Chondrocyte (in vitro differentiated cells): Measurements from ENCODE around the gene PRSS36. TPM values are rescaled to one million over a fixed set of nuclear protein-coding genes. Genes with fewer than 3 reads are reported as not detected.
"Not testable (repeated sequence)": the region's sequence is repeated elsewhere in the genome, so short reads cannot be mapped to it uniquely, and the experiment has no call there.

Experiments
- DNase-seq: peaks from one replicate; pipeline ENCODE4 v3.0.0; 2021; ENCODE audit warnings: mixed read lengths, low spot score
- H3K27ac Mint-ChIP-seq: one replicate; pipeline ENCODE4 v1.8.0; 2021; ENCODE audit warnings: mild to moderate bottlenecking, moderate library complexity, mixed read lengths; ENCODE audit not compliant: unreplicated experiment
- H3K27me3 Mint-ChIP-seq: 2 replicates; pipeline ENCODE4 v1.8.0; 2021; ENCODE audit warnings: low read depth, mixed read lengths
- H3K36me3 Mint-ChIP-seq: 2 replicates; pipeline ENCODE4 v1.8.0; 2021; ENCODE audit warnings: low read depth, mixed read lengths
- H3K4me1 Mint-ChIP-seq: 2 replicates; pipeline ENCODE4 v1.8.0; 2021; ENCODE audit warnings: low read depth, mild to moderate bottlenecking, mixed read lengths
- H3K4me3 Mint-ChIP-seq: one replicate; pipeline ENCODE4 v1.8.0; 2021; ENCODE audit warnings: mild to moderate bottlenecking, moderate library complexity, mixed read lengths; ENCODE audit not compliant: unreplicated experiment
- H3K9me3 Mint-ChIP-seq: 2 replicates; pipeline ENCODE4 v1.8.0; 2021; ENCODE audit warnings: low read depth, mixed read lengths
- total RNA-seq: library from RNA; stranded (reverse); gene quantifications from 3 replicates; pipeline ENCODE4 v1.2.1, GENCODE V29; 2021
- TF ChIP-seq, protein P1 (sequence below): fragments of 200-600 bp; sonication (generic); IDR thresholded peaks from 2 replicates; pipeline ENCODE4 v1.5.0; 2021; ENCODE audit warnings: antibody characterized with exemption, mild to moderate bottlenecking, moderate library complexity

PRSS36 gene
- total RNA-seq, 1 donor from 2014 or later: 0.35 TPM

- Mint-ChIP-seq H3K36me3 (no peaks in the 10 kb centered on the region), H3K9me3 (no peaks in the 10 kb centered on the region), H3K4me1 (peaks cover 3% of the 10 kb centered on the region), H3K27me3 (no peaks in the 10 kb centered on the region), H3K4me3 (no peak overlapping the region), H3K27ac (no peak overlapping the region)
- TF ChIP-seq, protein P1, sequence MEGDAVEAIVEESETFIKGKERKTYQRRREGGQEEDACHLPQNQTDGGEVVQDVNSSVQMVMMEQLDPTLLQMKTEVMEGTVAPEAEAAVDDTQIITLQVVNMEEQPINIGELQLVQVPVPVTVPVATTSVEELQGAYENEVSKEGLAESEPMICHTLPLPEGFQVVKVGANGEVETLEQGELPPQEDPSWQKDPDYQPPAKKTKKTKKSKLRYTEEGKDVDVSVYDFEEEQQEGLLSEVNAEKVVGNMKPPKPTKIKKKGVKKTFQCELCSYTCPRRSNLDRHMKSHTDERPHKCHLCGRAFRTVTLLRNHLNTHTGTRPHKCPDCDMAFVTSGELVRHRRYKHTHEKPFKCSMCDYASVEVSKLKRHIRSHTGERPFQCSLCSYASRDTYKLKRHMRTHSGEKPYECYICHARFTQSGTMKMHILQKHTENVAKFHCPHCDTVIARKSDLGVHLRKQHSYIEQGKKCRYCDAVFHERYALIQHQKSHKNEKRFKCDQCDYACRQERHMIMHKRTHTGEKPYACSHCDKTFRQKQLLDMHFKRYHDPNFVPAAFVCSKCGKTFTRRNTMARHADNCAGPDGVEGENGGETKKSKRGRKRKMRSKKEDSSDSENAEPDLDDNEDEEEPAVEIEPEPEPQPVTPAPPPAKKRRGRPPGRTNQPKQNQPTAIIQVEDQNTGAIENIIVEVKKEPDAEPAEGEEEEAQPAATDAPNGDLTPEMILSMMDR: no peak
- no peak for DNase-seq
These were observed 19.0 kb upstream of the PRSS36 start for GRCh38 chr16:31168848-31169247.

DNA sequence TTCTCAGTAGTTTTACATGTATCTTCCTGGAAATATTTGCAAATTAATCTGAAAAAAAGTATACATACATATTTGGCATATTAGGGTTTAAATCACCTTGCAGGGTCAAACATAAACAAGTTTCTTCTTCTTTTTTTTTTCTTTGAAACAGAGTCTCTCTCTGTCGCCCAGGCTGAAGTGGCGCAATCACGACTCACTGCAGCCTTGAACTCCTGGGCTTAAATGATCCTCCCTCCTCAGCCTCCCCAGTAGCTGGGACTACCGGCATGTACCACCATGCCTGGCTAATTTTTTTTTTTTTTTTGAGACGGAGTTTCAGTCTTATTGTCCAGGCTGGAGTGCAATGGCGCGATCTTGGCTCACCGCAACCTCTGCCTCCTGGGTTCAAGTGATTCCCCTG, 17.4 kb upstream of the PRSS36 start:
- no peak overlapping the region for H3K4me3 Mint-ChIP-seq
- H3K27me3 Mint-ChIP-seq: peaks cover 3% of the 10 kb centered on the region
- H3K36me3 Mint-ChIP-seq: no peaks in the 10 kb centered on the region
- no peaks in the 10 kb centered on the region for H3K9me3 Mint-ChIP-seq
- TF ChIP-seq, protein P1: no peak
- H3K27ac Mint-ChIP-seq: no peak overlapping the region
- no peak for DNase-seq
- H3K4me1 Mint-ChIP-seq: peaks cover 3% of the 10 kb centered on the region

- Mint-ChIP-seq H3K36me3 (no peaks in the 10 kb centered on the region), H3K27me3 (peaks cover 16% of the 10 kb centered on the region), H3K9me3 (no peaks in the 10 kb centered on the region), H3K27ac (no peak overlapping the region), H3K4me3 (no peak overlapping the region), H3K4me1 (no peaks in the 10 kb centered on the region)
- no peak for DNase-seq
- TF ChIP-seq, protein P1: no peak
These were observed 7.3 kb upstream of the PRSS36 start for GRCh38 chr16:31157136-31157535.

DNA sequence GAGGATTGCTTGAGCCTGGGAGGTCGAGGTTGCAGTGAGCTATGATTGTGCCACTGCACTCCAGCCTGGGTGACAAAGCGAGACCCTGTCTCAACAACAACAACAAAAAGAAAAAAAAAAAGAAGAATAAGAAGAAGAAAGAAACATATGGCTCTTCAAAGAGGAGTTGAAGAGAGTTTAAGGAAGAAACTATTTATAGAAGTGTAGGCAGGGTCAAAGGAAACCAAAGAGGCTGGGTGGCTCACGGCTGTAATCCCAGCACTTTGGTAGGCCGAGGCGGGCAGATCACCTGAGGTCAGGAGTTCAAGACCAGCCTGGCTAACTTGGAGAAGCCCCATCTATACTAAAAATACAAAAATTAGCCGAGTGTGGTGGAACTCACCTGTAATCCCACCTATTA, 1.1 kb upstream of the PRSS36 start:
- not testable (repeated sequence) for H3K27ac Mint-ChIP-seq, DNase-seq, H3K4me3 Mint-ChIP-seq, H3K4me1 Mint-ChIP-seq, H3K36me3 Mint-ChIP-seq, H3K9me3 Mint-ChIP-seq
- peaks cover 22% of the 10 kb centered on the region for H3K27me3 Mint-ChIP-seq

- Mint-ChIP-seq H3K4me1 (no peaks in the 10 kb centered on the region), H3K36me3 (no peaks in the 10 kb centered on the region), H3K9me3 (no peaks in the 10 kb centered on the region), H3K27ac (no peak overlapping the region), H3K4me3 (no peak overlapping the region), H3K27me3 (peaks cover 18% of the 10 kb centered on the region)
- no peak for DNase-seq
- TF ChIP-seq, protein P1: no peak
These were observed 534 bp downstream of the PRSS36 start for GRCh38 chr16:31149332-31149731.

- peaks cover under 1% of the 10 kb centered on the region for H3K4me1 Mint-ChIP-seq
- no peak overlapping the region for H3K27ac Mint-ChIP-seq
- no peaks in the 10 kb centered on the region for H3K9me3 Mint-ChIP-seq
- no peaks in the 10 kb centered on the region for H3K36me3 Mint-ChIP-seq
- no peak overlapping the region for H3K4me3 Mint-ChIP-seq
- no peak for DNase-seq
- TF ChIP-seq, protein P1: no peak
- peaks cover 18% of the 10 kb centered on the region for H3K27me3 Mint-ChIP-seq
These were observed 970 bp downstream of the PRSS36 start for GRCh38 chr16:31148896-31149295.
